Measurements from ENCODE around the gene IZUMO4.

IZUMO4 gene

GRCh38 chr19:2060884-2061494 lies 35.7 kb upstream of the IZUMO4 start:
- no peak for DNase-seq (ENCODE audit: insufficient read length, low spot score)
- no peak for TF ChIP-seq CTCF (IDR thresholded peaks at IDR 0.05; ENCODE audit: insufficient read depth, missing control alignments)
- FAIRE-seq: no peak

GRCh38 chr19:2061495-2062388 lies 35.0 kb upstream of the IZUMO4 start:
- no peak for TF ChIP-seq CTCF (IDR thresholded peaks at IDR 0.05; ENCODE audit: insufficient read depth, missing control alignments)
- DNase-seq (ENCODE audit: insufficient read length, low spot score) (peak; percentile 90), FAIRE-seq (no peak)

- DNase-seq (ENCODE audit: insufficient read length, low spot score) (no peak), FAIRE-seq (no peak)
- TF ChIP-seq CTCF (IDR thresholded peaks at IDR 0.05; ENCODE audit: insufficient read depth, missing control alignments): no peak
Observed at GRCh38 chr19:2062389-2062729, 34.4 kb upstream of the IZUMO4 start.

GRCh38 chr19:2062770-2063169 lies 33.9 kb upstream of the IZUMO4 start:
- DNase-seq (ENCODE audit: insufficient read length, low spot score) (no peak), FAIRE-seq (no peak)
- no peak for TF ChIP-seq CTCF (IDR thresholded peaks at IDR 0.05; ENCODE audit: insufficient read depth, missing control alignments)

GRCh38 chr19:2063824-2064223 lies 32.9 kb upstream of the IZUMO4 start:
- FAIRE-seq (no peak), DNase-seq (ENCODE audit: insufficient read length, low spot score) (no peak)
- TF ChIP-seq CTCF (IDR thresholded peaks at IDR 0.05; ENCODE audit: insufficient read depth, missing control alignments): no peak

GRCh38 chr19:2064395-2064787 lies 32.3 kb upstream of the IZUMO4 start:
- no peak for TF ChIP-seq CTCF (IDR thresholded peaks at IDR 0.05; ENCODE audit: insufficient read depth, missing control alignments)
- FAIRE-seq: no peak
- DNase-seq (ENCODE audit: insufficient read length, low spot score): no peak
